ENCODE results near the gene SLC45A2.

DNA sequence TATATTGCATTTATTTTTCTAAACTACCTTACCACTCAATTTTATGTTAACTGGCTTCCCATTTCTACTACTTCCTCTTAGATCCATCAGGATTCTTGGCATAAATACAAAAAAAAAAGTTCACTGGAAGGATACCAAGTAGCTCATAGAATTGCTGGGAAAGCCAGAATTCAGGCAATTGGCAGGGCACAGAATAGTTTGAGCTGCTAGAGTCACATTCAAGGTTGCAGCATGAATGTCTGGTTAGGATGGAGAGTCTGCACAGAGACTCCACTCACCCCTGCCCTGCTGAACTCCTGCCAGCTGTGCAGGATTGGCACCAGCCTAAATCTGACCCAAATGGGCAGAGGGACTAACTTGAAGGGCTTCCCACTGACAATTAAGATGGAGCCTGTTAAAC, 28.3 kb upstream of the SLC45A2 start:
- TF ChIP-seq ZC3H10 (CRISPR knock-in tag; IDR thresholded peaks at IDR 0.05): no peak
- no peak for TF ChIP-seq ESRRG (CRISPR knock-in tag; IDR thresholded peaks at IDR 0.05)

All from SK-N-SH treated with all-trans-retinoic acid at 6 μM for 48 hours (cell line).